HG03342 (cell line): ENCODE results near the gene ASF1A.
A peak's percentile ranks its signal among the peaks of the same experiment; 100 is the strongest.

ENCODE experiments used
- ATAC-seq: cut with Tn5 transposase; IDR thresholded peaks from one replicate; pipeline ENCODE4 v1.9.1; 2021; ENCODE audit warnings: mild to moderate bottlenecking, moderate library complexity; ENCODE audit not compliant: unreplicated experiment

Gene ASF1A

GRCh38 chr6:118881440-118882313, 12.3 kb upstream of the ASF1A start:
- ATAC-seq, result peak; percentile 91

DNA sequence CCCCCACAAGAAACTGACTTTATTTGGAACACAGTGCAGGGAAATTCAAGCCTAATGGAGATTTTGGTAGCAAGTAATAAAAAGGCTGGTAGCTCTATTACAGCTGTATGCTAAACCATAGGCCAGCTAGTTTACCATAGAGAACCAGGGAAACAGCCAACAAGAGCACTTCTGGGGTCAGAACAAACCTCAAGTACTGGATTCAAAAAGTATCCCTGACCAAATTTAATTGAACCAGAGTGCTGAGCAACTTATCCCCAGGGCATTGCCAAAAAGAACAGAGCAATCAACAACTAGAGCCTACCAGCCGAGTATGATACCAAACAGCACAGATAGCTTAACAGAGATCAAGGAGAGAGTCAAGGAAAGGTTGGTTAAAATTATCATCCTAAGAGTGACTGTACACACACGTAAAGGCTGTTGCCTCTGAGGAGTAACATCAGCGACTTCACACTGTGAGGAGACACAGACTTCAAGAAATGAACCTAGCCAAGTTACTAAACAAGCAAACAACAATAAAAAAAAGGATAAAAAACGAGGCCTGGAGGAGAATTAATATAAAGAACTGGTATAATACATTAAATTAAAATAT, 11.5 kb upstream of the ASF1A start:
- ATAC-seq, result no peak

DNA sequence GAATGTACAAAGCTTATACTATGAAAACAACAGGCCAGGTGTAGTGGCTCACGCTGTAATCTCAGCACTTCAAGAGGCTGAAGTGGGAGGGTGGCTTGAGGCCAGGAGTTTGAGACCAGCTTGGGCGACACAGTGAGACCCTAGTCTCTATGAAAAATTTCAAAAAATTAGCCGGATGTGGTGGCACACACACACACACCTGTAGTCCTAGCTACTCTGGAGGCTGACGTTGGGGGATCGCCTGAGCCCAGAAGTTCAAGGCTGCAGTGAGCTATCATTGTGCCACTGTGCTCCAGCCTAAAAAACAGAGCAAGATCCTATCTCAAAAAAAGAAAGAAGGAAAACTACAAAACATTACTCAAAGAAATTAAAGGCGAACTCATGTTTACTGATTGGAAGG, 7.3 kb upstream of the ASF1A start:
- no peak for ATAC-seq

DNA sequence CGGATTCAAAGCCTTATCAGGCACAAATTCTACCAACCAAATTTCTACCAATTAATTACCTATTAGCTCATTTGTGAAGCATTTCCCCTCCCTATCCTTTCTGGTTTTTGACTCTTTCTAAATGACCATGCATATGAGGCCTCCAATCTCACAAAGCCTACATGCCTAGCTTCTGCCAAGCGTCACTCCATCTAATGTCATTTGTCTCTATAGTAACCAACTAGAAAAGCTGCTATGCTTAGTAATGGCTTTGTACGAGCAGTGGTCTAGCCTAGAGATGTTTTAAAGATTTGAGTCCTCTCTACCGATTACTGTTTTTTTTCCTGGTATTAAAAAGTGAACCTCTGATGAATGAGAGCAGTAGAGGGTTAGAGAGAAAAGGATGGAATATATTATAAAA, 4.8 kb upstream of the ASF1A start:
- no peak for ATAC-seq

GRCh38 chr6:118890997-118891790, 2.8 kb upstream of the ASF1A start:
- ATAC-seq, result no peak

GRCh38 chr6:118892355-118892991, 1.5 kb upstream of the ASF1A start:
- no peak for ATAC-seq

DNA sequence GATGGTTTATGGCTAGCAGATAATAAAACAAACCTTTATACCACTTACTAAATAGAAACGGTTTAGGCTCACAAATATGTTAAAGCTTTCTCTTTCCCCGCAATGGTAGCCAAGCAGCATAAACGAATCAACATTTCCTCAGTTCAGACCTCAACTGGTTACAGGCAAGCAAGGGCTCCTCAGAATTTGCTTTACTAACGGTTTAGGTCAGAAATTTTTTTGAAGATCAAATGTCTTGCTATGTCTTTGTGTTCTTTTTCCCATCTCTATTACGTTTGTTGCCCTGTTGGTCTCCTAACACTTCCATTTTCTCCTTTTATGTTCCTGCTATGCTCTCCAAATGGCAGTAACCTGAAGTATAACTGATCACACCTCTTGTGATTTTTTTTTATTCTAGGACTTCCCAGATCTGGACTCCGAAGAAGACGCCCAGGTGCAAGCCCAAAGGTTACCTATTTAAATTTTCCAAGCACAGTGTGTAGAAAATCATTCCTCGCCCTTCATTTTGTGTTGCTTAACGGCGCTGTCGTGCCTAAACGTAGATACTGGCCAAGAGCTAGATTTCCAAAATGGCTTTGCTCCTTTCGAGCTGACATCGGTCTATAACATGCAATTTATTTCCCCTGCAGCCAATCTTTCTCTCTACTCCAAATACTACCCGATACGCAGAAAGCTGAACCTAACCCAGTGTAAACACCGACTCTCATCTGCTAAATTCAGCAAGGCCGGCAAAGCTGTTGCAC, 717 bp upstream of the ASF1A start:
- ATAC-seq, result peak; percentile 18

GRCh38 chr6:118894425-118895260, 691 bp downstream of the ASF1A start:
- ATAC-seq, result peak; percentile 33

DNA sequence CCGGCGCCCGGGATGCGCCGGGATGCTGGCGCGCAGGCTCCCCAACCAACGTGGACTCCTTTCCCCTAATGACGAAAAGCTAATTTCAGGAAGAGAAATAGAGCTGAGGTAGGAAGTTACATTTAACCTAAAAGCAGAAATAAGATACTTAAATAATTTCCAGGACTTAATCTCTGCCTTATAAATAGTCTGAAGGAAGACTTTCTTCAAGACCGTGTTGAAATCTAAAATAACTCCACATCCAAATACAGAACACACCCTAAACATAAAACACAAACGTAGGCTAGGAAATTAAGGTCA, 1.3 kb downstream of the ASF1A start:
- ATAC-seq, result no peak

- no peak for ATAC-seq
Measured at GRCh38 chr6:118895859-118896258, 1.9 kb downstream of the ASF1A start.

DNA sequence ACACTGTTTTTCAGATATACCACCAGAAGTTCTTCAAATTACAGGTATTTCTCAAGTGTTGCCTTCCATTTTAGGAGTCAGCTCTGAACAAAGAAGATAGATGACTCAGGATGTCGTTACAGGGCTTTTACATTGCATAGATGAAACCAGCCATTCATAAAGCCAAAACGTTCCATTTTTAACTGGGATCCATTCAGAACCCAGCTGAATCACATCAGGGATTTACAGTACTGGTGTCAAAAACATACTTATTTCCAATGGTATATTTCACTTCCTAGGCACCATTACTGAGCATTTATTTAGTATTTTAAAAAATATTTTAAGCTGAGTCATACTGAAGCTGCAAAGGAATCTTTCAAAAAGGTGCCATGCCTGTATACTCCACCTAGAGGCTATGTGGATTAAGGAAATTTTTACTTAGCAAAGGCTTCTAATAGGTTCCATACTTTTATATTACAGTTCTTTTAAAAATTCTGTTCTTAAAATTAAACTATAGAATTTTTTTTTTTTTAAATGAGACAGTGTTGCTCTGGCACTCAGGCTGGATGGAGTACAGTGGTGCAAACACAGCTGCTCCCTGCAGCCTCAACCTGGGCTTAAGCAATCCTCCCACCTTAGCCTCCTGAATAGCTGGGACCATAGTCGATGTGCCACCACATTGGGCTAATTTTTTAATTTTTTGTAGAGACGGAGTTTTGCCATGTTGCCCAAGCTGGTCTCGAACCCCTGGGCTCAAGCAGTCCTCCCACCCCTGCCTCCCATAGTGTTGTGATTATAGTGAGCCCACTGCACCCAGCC, 2.6 kb downstream of the ASF1A start:
- ATAC-seq, result peak; percentile 22

DNA sequence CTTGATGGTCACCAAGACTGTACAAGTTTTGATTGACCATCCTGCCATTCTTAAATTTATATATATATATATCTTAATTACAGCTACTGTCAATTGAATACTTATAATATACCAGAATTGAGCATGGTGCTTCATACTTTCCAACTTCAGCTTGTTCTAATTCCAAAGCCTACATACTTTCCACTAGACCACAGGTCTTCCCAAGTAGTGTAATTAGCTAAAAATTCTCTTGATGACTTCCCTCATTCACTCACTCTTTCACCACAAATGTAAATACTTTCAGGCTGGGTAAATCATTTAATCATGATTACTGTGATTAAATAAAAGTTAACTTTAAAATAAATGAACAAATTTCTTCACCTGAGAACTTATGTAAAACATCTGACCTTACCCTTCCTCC, 3.4 kb downstream of the ASF1A start:
- no peak for ATAC-seq

DNA sequence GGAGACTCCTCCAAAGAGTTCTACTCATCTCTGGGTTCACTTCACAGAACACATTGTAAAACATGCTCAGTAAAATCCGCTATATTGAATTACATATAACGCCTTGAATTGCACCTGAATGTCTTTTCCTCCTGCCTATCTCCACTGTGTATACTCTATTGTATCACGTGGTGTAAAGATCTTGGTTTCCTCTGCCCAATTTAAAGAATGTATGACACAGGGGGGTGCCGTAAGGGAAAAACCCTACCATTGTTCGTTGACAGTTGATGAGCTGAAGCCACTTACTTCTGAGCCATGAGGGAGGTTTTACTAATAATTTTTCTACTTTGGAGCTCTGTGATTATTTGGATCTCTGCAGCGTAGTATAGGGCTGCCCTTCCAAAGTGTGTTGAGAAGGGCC, 6.0 kb downstream of the ASF1A start:
- ATAC-seq, result no peak

GRCh38 chr6:118902726-118903125, 8.8 kb downstream of the ASF1A start:
- ATAC-seq, result no peak

GRCh38 chr6:118903138-118903537, 9.2 kb downstream of the ASF1A start:
- ATAC-seq, result no peak

- ATAC-seq, result no peak
Measured at GRCh38 chr6:118903691-118904090, 9.7 kb downstream of the ASF1A start.

DNA sequence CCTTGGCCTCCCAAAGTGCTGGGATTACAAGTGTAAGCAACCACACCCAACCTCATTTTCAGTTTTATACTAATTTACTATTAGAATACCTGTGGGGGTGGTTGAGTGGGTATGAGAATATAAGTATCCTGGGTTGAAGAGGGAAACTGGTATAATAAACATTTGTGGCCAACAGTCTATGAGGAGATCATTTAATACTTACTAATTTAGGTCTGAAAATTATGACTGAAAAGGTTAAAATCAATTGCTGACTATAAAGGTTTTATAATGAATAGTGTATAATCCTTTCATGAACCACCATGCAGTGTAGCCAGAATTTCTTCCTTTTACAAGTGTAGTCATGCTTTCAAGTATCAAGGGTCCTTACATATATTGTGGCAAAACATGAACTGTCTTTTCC, 11.1 kb downstream of the ASF1A start:
- no peak for ATAC-seq

DNA sequence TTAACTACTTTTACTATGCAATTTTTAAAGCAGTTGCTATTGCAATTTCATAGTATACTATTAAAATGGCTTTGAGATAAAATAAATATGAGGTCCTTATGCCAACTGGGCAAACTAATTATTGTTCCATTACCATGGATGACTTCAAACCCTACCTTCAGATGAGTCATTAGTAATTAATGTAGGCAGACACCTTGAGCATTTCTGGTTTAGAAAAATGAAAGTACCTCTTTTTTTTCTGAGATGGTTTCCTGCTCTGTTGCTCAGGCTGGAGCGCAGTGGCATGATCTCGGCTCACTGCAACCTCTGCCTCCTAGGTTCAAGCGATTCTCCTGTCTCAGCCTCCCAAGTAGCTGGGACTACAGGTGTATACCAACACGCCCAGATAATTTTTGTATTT, 11.9 kb downstream of the ASF1A start:
- ATAC-seq, result no peak

DNA sequence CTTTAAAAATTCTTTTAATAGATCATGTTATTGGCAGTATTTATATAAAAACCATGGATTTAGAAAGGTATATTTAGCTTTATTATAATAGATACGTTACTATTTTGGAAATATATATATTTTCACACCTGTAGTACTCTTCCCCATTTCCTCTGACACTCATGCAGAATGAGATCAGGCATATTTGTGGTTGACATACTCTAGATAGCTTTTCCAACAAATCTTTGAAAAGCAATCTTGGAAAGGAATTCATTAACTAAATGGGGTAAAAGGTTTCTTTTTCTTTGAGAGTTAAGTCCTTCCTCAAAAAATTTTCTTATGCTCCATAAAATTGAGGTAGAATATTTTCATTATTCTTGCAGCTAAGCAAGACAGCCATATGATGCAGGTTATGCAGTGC, 14.5 kb downstream of the ASF1A start:
- ATAC-seq, result no peak
